HL-60 (cell line): ENCODE measurements around the gene IMPA2.

Experiments
- CTCF ChIP-seq: IDR thresholded peaks from one replicate; pipeline ENCODE4 v1.5.1; 2011; ENCODE audit warnings: low read length, control low read depth, inconsistent platforms; ENCODE audit not compliant: insufficient read depth
- POLR2AphosphoS5 ChIP-seq: IDR thresholded peaks from 2 replicates; pipeline ENCODE4 v1.6.1; 2012; ENCODE audit warnings: low read depth

GRCh38 chr18:12062974-12063373 is 81.7 kb downstream of the IMPA2 start:
- TF ChIP-seq CTCF (no peak), POLR2AphosphoS5 (no peak)
